ENCODE measurements around the gene IFNL3.

Gene IFNL3

GRCh38 chr19:39212375-39212742 is 32.4 kb downstream of the IFNL3 start:
- DNase-seq = peak; percentile 61

GRCh38 chr19:39211731-39212374 is 33.0 kb downstream of the IFNL3 start:
- no peak for DNase-seq

GRCh38 chr19:39209196-39209595 is 35.6 kb downstream of the IFNL3 start:
- no peak for DNase-seq

GRCh38 chr19:39208175-39208795 is 36.5 kb downstream of the IFNL3 start:
- no peak for DNase-seq

- no peak for DNase-seq
Observed at GRCh38 chr19:39207293-39207836, 37.4 kb downstream of the IFNL3 start.

- no peak for DNase-seq
Observed at GRCh38 chr19:39206122-39206521, 38.7 kb downstream of the IFNL3 start.

GRCh38 chr19:39205449-39205764 is 39.4 kb downstream of the IFNL3 start:
- no peak for DNase-seq

GRCh38 chr19:39203372-39204341 is 41.1 kb downstream of the IFNL3 start, which contains the start of gene SYCN:
TSS of gene SYCN (minus strand) at chr19:39204263. CDS start at chr19:39204254, 9 bp downstream.
- DNase-seq = no peak

GRCh38 chr19:39202998-39203355 is 41.8 kb downstream of the IFNL3 start:
- DNase-seq = no peak

GRCh38 chr19:39200803-39201115 is 44.0 kb downstream of the IFNL3 start:
- no peak for DNase-seq

GRCh38 chr19:39200066-39200802 is 44.6 kb downstream of the IFNL3 start:
- DNase-seq = no peak

GRCh38 chr19:39199025-39199424 is 45.8 kb downstream of the IFNL3 start:
- DNase-seq = no peak

- DNase-seq = no peak
Observed at GRCh38 chr19:39197808-39198207, 47.0 kb downstream of the IFNL3 start.

GRCh38 chr19:39196860-39197562 is 47.8 kb downstream of the IFNL3 start, which contains the start of gene NCCRP1:
TSS of gene NCCRP1 (plus strand) at chr19:39196964. CDS start at chr19:39196983, 19 bp downstream.
- DNase-seq = no peak

GRCh38 chr19:39196320-39196719 is 48.5 kb downstream of the IFNL3 start:
- no peak for DNase-seq

- DNase-seq = no peak
Observed at GRCh38 chr19:39195755-39196154, 49.1 kb downstream of the IFNL3 start.

- no peak for DNase-seq
Observed at GRCh38 chr19:39194832-39195542, 49.8 kb downstream of the IFNL3 start.

GRCh38 chr19:39193803-39194202 is 51.0 kb downstream of the IFNL3 start:
- DNase-seq = no peak

Measured in activated naive CD4-positive, alpha-beta T cell treated with anti-CD3 and anti-CD28 coated beads, Interleukin-2, amount 50 U/mL, for 16 hours (primary cell).